MM.1S (cell line): ENCODE results near the gene BDP1.

Experiments used
- DNase-seq: peaks from one replicate; pipeline ENCODE4 v3.0.0-alpha.2; 2015
- H2AFZ ChIP-seq: fragments of 300-600 bp; sonication (generic); 2 replicates; pipeline ENCODE4 v1.6.0; 2016; ENCODE audit warnings: antibody characterized with exemption, low read length
- H3F3A ChIP-seq: fragments of 300-600 bp; sonication (generic); 2 replicates; pipeline ENCODE4 v1.6.1; 2016; ENCODE audit warnings: mild to moderate bottlenecking, antibody characterized with exemption, low read length, moderate library complexity, mixed read lengths; ENCODE audit not compliant: insufficient read depth
- H3K27ac ChIP-seq: fragments of 300-600 bp; sonication (generic); 2 replicates; pipeline ENCODE4 v1.5.1; 2016; ENCODE audit warnings: mild to moderate bottlenecking, low read length
- H3K27me3 ChIP-seq: fragments of 300-600 bp; sonication (generic); replicated peaks from 2 replicates; pipeline ENCODE4 v1.6.0; 2016; ENCODE audit warnings: low read length; ENCODE audit not compliant: insufficient read depth
- H3K36me3 ChIP-seq: fragments of 300-600 bp; sonication (generic); replicated peaks from 2 replicates; pipeline ENCODE4 v1.6.1; 2016; ENCODE audit warnings: mild to moderate bottlenecking, low read length, mixed read lengths; ENCODE audit not compliant: insufficient read depth
- H3K4me1 ChIP-seq: fragments of 300-600 bp; sonication (generic); 2 replicates; pipeline ENCODE4 v1.6.1; 2016; ENCODE audit warnings: low read length, mixed read lengths
- H3K4me2 ChIP-seq: fragments of 300-600 bp; sonication (generic); 2 replicates; pipeline ENCODE4 v1.6.0; 2016; ENCODE audit warnings: low read depth, low read length
- H3K4me3 ChIP-seq: fragments of 300-600 bp; sonication (generic); 2 replicates; pipeline ENCODE4 v1.5.1; 2016; ENCODE audit warnings: low read length, mixed read lengths
- H3K79me2 ChIP-seq: fragments of 300-600 bp; sonication (generic); 2 replicates; pipeline ENCODE4 v1.6.1; 2016; ENCODE audit warnings: mixed run types, low read length, mixed read lengths
- H3K9ac ChIP-seq: fragments of 300-600 bp; sonication (generic); 2 replicates; pipeline ENCODE4 v1.6.1; 2016; ENCODE audit warnings: low read length, mixed read lengths
- H3K9me2 ChIP-seq: fragments of 300-600 bp; sonication (generic); replicated peaks from 2 replicates; pipeline ENCODE4 v1.6.1; 2016; ENCODE audit warnings: mild to moderate bottlenecking, low read length, mixed read lengths; ENCODE audit not compliant: insufficient read depth
- H3K9me3 ChIP-seq: fragments of 300-600 bp; sonication (generic); replicated peaks from 2 replicates; pipeline ENCODE4 v1.6.1; 2016; ENCODE audit warnings: mild to moderate bottlenecking, low read length, mixed read lengths; ENCODE audit not compliant: insufficient read depth
- H4K20me1 ChIP-seq: fragments of 300-600 bp; sonication (generic); 2 replicates; pipeline ENCODE4 v1.6.1; 2016; ENCODE audit warnings: mild to moderate bottlenecking, low read length, moderate library complexity, mixed read lengths; ENCODE audit not compliant: insufficient read depth
- CTCF ChIP-seq: fragments of 300-600 bp; sonication (generic); IDR thresholded peaks from 2 replicates; pipeline ENCODE4 v1.5.1; 2016; ENCODE audit warnings: antibody characterized with exemption, low read length, mixed read lengths
- EZH2 ChIP-seq: fragments of 300-600 bp; sonication (generic); optimal IDR thresholded peaks from 2 replicates; pipeline ENCODE3; 2017; ENCODE audit warnings: low read depth, mild to moderate bottlenecking, antibody characterized with exemption, low read length, mixed read lengths
- EZH2phosphoT487 ChIP-seq: fragments of 300-600 bp; sonication (generic); IDR thresholded peaks from 2 replicates; pipeline ENCODE4 v1.6.1; 2018; ENCODE audit warnings: antibody characterized with exemption, low read length

The BDP1 gene

DNA sequence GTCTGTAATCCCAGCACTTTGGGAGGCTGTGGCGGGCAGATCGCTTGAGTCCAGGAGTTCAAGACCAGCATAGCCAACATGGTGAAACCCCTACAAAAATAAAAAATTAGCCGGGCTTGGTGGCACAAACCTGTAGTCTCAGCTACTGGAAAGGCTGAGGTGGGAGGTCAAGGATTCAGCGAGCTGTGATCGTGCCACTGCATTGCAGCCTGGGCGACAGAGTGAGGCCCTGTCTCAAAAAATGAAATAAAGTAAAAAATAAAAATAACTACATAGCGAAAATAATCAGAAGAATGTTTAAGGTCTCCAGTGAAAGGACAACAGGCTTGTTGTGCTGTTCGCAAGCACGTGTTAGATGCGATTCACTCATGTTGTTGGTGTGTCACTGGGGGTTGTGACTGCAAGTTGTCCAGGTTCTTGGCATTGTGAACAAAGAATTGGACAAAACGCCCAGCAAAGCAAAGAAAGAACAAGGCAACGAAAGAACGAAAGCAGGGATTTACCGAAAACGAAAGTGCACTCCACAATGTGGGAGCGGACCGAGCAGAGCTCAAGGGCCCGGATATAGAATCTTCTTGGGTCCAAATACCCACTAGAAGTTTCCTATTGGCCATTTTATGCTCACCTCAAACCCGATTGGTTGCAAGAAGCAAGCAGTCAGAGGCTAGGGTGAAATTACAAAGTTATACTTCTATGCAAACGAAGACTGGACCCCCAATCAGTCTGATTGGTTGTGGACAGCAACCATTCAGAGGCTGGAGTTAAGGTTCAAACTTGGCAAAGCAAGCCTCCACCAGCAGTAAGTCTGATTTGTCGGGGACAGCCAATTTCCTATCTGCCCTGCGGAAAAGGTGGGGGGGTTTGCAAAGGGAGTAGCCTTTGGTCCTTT, 130.8 kb downstream of the BDP1 start:
- peaks cover 40% of the 10 kb centered on the region for H3K79me2 ChIP-seq
- H2AFZ ChIP-seq, result peak overlapping the region; percentile 78
- TF ChIP-seq CTCF (no peak), EZH2phosphoT487 (no peak), EZH2 (no peak)
- H3K4me3 ChIP-seq, result peak overlapping the region; percentile 90
- no peaks in the 10 kb centered on the region for H3K36me3 ChIP-seq
- no peaks in the 10 kb centered on the region for H4K20me1 ChIP-seq
- no peaks in the 10 kb centered on the region for H3K27me3 ChIP-seq
- peak overlapping the region; percentile 91 for H3K9ac ChIP-seq
- peak overlapping the region; percentile 65 for H3K4me2 ChIP-seq
- H3K9me3 ChIP-seq, result no peaks in the 10 kb centered on the region
- H3F3A ChIP-seq, result peaks cover 28% of the 10 kb centered on the region
- peaks cover 28% of the 10 kb centered on the region for H3K4me1 ChIP-seq
- DNase-seq, result peak; percentile 39
- H3K27ac ChIP-seq, result peak overlapping the region; percentile 86
- H3K9me2 ChIP-seq, result no peaks in the 10 kb centered on the region

DNA sequence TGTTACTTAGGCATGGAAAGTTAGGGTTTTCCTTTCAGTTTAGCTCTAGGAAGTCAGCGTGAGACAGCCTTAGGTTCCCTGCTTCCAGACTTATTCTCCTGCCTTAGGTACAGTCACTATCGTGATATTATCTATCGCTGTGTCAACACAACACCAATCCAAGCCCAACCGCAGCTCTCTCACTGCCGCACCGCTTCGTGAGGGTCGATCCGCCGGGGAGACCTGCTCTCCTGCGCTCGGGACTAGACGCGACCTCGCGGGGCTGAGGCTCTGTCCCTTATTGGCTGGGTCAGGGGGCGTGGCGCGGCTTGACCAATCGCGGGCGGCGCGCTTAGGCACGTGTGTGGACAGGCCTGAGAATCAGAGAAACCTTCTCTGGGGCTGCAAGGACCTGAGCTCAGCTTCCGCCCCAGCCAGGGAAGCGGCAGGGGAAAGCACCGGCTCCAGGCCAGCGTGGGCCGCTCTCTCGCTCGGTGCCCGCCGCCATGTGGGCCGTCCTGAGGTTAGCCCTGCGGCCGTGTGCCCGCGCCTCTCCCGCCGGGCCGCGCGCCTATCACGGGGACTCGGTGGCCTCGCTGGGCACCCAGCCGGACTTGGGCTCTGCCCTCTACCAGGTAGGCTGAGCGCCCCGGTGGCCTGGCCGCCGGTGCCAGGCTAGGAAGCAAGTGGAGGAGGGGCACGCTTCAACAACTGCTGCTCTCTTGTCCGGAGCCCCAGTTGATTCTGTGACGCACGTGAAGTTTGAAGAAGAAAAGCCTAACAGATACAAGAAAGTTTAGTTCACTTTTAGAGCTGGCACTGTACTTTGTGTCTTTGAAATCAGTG, 131.7 kb downstream of the BDP1 start, which contains the start of gene MCCC2:
Gene MCCC2, plus strand, starts transcription at position 400 of the 825 bp plus-strand sequence. Its CDS starts 86 bp downstream, at position 486.
- Histone ChIP-seq H3K79me2 (peaks cover 48% of the 10 kb centered on the region), H3K4me3 (peak within 1 kb of the TSS; percentile 90), H3K36me3 (no peaks in the 10 kb centered on the region), H3K27me3 (no peaks in the 10 kb centered on the region), H2AFZ (peak within 1 kb of the TSS; percentile 82), H3K9me2 (no peaks in the 10 kb centered on the region), H3K4me2 (peak within 1 kb of the TSS; percentile 65), H4K20me1 (no peaks in the 10 kb centered on the region), H3F3A (peaks cover 28% of the 10 kb centered on the region), H3K9me3 (no peaks in the 10 kb centered on the region), H3K27ac (peak within 1 kb of the TSS; percentile 86), H3K4me1 (peaks cover 28% of the 10 kb centered on the region), H3K9ac (peak within 1 kb of the TSS; percentile 91)
- peak; percentile 99 for DNase-seq
- TF ChIP-seq CTCF (no peak), EZH2 (no peak), EZH2phosphoT487 (no peak)

DNA sequence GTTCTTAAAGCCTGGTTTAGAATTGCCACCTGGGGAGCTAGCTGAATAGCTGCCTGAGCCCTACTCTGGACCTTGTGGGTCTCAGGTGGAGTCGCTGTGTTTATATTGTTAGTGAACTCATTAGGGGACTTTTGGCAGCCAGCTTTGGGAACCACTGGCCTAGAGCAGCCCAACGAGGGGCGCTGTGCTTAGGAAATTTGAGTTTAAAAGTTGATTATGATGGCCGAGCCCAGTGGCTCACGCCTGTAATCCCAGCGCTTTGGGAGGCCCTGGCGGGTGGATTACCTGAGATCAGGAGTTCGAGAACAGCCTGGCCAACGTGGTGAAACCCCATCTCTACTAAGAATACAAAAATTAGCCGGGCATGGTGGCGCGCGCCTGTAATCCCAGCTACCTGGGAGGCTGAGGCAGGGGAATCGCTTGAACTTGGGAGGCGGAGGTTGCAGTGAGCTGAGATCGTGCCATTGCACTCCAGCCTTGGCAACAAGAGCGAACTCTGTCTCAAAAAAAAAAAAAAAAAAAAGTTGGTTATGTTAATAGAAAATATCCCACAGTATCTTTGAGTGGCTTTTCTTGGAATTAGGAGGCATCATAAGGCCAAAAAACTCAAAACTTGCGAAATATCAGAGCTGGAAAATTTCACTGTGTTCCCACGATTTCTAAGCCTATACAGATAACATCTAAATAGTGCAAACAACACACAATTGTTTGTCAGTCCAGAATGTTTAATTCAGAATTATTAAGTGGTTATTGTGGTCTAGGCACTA, 132.5 kb downstream of the BDP1 start:
- peaks cover 28% of the 10 kb centered on the region for H3F3A ChIP-seq
- H3K9me3 ChIP-seq, result no peaks in the 10 kb centered on the region
- no peaks in the 10 kb centered on the region for H3K27me3 ChIP-seq
- H3K36me3 ChIP-seq, result no peaks in the 10 kb centered on the region
- TF ChIP-seq CTCF (0 out of 2 replicates have a peak, but pooled peaks have one; percentile 4), EZH2phosphoT487 (no peak)
- peaks cover 56% of the 10 kb centered on the region for H3K79me2 ChIP-seq
- H3K4me3 ChIP-seq, result peak overlapping the region; percentile 90
- H2AFZ ChIP-seq, result peak overlapping the region; percentile 82
- no peaks in the 10 kb centered on the region for H4K20me1 ChIP-seq
- peak overlapping the region; percentile 91 for H3K9ac ChIP-seq
- DNase-seq, result peak; percentile 58
- H3K9me2 ChIP-seq, result no peaks in the 10 kb centered on the region
- peak overlapping the region; percentile 63 for H3K4me2 ChIP-seq
- H3K4me1 ChIP-seq, result peaks cover 28% of the 10 kb centered on the region
- peak overlapping the region; percentile 86 for H3K27ac ChIP-seq
